MM.1S (cell line): ENCODE data around the gene C1orf56.

Source experiments
- EZH2 ChIP-seq: fragments of 300-600 bp; sonication (generic); optimal IDR thresholded peaks from 2 replicates; pipeline ENCODE3; 2017; ENCODE audit warnings: low read depth, mild to moderate bottlenecking, antibody characterized with exemption, low read length, mixed read lengths
- TF ChIP-seq, protein P1 (sequence below): fragments of 300-600 bp; sonication (generic); IDR thresholded peaks from 2 replicates; pipeline ENCODE4 v1.5.1; 2016; ENCODE audit warnings: antibody characterized with exemption, low read length, mixed read lengths

DNA sequence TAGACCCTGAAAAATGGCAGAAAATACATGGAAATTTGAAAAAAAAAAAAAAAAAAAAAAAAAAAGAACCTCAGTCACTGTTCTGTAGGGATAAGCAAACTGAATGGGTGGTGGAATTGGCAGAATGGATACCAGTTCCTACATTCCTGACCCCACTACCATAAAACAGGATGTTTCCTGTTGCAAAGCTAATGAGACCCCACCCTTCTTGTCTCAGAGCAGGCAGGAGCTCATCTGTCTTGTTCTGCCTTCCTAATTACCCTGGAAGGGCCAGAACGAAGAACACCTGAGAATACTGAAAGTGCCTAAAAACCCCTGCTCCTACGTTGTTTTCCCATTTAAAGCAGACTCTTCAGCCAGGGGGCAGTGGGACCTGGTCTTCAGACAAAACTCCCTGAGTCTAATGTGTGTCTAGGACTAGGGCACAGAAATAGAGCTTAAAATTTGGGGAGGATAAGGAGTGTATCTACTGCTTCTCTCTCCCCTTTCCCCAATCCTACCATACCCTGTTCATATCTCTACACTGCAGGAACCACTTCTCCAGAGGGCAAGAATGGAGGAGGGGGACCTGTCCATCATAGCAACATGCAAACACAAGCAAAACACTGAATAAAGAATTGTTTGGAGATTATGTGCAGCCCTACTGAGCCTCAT is 3.9 kb downstream of the C1orf56 start:
- TF ChIP-seq, protein P1, sequence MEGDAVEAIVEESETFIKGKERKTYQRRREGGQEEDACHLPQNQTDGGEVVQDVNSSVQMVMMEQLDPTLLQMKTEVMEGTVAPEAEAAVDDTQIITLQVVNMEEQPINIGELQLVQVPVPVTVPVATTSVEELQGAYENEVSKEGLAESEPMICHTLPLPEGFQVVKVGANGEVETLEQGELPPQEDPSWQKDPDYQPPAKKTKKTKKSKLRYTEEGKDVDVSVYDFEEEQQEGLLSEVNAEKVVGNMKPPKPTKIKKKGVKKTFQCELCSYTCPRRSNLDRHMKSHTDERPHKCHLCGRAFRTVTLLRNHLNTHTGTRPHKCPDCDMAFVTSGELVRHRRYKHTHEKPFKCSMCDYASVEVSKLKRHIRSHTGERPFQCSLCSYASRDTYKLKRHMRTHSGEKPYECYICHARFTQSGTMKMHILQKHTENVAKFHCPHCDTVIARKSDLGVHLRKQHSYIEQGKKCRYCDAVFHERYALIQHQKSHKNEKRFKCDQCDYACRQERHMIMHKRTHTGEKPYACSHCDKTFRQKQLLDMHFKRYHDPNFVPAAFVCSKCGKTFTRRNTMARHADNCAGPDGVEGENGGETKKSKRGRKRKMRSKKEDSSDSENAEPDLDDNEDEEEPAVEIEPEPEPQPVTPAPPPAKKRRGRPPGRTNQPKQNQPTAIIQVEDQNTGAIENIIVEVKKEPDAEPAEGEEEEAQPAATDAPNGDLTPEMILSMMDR: no peak
- TF ChIP-seq EZH2: no peak
